ENCODE results near the gene TRIM29. TPM values are rescaled to one million over a fixed set of nuclear protein-coding genes. Genes with fewer than 3 reads are reported as not detected.

The TRIM29 gene
- total RNA-seq, 6 experiments from 2014 or later: 1.1 to 2.1 (median 1.3) TPM; not detected in 2

DNA sequence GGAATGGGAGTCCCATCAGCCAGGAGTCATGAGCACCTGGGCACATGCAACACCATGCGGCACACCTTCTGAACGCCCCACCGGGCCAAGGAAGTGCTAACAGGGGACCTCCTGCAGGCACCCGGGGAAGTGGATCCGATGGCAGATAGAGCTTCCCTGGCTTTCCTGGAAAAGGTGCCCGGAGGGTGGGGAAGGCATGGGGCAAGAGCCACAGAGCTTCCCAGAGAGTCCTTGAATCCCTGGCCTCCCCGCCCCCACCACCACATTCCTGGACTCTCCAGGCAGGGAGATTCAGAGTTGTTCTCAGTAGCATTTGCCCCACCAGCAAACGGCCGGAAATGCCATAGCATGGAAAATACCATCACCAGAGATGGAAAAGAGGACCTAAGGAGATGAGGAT is 8.3 kb downstream of the TRIM29 start:
- WGBS (ENCODE audit: insufficient coverage, low coverage, low lambda C conversion rate, missing lambda C conversion rate): 80% methylated on average over 1 of the region's 9 CpGs
- ATAC-seq (no peak), DNase-seq (peak in 2 of 3 donors; percentile 11 to 25)
- Histone ChIP-seq H3K9me3 (no peaks in the 10 kb centered on the region), H3K27me3 (no peaks in the 10 kb centered on the region), H3K4me1 (no peaks in the 10 kb centered on the region), H3K36me3 (no peaks in the 10 kb centered on the region), H3K27ac (no peak overlapping the region), H3K4me3 (no peak overlapping the region)
- TF ChIP-seq, protein P1, sequence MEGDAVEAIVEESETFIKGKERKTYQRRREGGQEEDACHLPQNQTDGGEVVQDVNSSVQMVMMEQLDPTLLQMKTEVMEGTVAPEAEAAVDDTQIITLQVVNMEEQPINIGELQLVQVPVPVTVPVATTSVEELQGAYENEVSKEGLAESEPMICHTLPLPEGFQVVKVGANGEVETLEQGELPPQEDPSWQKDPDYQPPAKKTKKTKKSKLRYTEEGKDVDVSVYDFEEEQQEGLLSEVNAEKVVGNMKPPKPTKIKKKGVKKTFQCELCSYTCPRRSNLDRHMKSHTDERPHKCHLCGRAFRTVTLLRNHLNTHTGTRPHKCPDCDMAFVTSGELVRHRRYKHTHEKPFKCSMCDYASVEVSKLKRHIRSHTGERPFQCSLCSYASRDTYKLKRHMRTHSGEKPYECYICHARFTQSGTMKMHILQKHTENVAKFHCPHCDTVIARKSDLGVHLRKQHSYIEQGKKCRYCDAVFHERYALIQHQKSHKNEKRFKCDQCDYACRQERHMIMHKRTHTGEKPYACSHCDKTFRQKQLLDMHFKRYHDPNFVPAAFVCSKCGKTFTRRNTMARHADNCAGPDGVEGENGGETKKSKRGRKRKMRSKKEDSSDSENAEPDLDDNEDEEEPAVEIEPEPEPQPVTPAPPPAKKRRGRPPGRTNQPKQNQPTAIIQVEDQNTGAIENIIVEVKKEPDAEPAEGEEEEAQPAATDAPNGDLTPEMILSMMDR (IDR thresholded peaks at IDR 0.05): no peak
- no peak for TF ChIP-seq POLR2A (IDR thresholded peaks at IDR 0.05)
- intact Hi-C loops (cut with DNase I): no loop called here

DNA sequence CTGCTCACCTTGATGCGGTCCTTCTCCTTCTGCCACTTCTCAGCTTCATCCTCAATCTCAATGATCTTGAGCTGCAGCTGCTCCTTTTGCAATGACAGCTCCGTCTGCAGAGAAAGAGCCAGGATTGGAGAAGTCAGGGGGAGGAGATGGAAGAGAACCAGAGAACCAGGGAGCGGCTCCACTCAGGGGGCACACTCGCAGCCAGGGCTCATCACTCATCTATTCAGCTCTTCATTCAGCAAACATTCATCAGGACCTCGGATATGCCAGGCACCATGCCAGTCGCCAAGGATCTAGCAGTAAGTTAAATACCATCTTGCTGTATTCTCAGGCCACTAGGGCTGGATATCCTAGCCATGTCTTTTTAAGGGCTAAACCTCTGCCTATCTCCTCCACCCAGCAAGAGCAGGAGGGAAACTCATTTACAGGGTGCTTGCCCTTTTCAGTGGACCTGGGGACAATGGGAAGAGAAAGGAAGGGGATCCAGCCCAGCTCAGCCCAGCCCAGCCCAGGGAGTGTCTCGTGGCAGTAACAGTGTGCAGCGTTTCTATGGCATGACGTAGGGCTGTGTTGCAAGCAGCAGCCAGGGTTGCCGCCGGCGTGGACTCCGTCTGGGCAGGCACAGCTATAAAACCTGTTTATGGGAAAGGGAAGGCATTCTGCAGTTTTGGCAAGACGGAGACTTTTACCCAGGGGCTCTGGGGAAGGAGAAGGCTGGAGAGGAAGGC is 9.4 kb downstream of the TRIM29 start:
- ATAC-seq (no peak), DNase-seq (peak in 1 of 3 donors; percentile 7)
- Histone ChIP-seq H3K9me3 (no peaks in the 10 kb centered on the region), H3K4me1 (no peaks in the 10 kb centered on the region), H3K4me3 (no peak overlapping the region), H3K27me3 (no peaks in the 10 kb centered on the region), H3K27ac (no peak overlapping the region), H3K36me3 (no peaks in the 10 kb centered on the region)
- TF ChIP-seq, protein P1 (IDR thresholded peaks at IDR 0.05): no peak
- no peak for TF ChIP-seq POLR2A (IDR thresholded peaks at IDR 0.05)
- WGBS (ENCODE audit: insufficient coverage, low coverage, low lambda C conversion rate, missing lambda C conversion rate): 57% methylated on average over 7 of the region's 14 CpGs
- intact Hi-C loops (cut with DNase I): no loop called here

DNA sequence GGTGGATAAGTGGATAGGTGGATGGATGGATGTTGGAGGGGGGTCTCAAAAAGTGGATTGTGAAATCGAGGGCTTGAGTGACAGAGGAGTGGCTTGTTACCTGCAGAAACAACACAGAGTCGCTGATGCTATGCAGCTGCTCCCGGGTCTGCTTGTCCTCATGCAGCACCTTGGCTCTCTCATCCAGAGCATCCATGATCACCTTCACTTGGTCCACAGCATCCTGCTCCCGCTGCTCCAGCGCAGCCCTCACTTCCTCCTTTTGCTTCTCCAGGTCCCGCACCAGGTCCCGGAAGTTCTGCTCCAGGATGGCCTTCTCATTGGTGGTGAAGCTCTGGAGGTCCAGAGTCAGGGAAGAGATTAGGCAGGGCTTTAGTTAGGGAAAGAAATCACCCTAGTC is 10.7 kb downstream of the TRIM29 start:
- DNase-seq (no peak), ATAC-seq (no peak)
- Histone ChIP-seq H3K36me3 (no peaks in the 10 kb centered on the region), H3K4me1 (no peaks in the 10 kb centered on the region), H3K27me3 (no peaks in the 10 kb centered on the region), H3K9me3 (no peaks in the 10 kb centered on the region), H3K27ac (no peak overlapping the region), H3K4me3 (no peak overlapping the region)
- 88% methylated on average over 4 of the region's 7 CpGs for WGBS (ENCODE audit: insufficient coverage, low coverage, low lambda C conversion rate, missing lambda C conversion rate)
- intact Hi-C loops (cut with DNase I): no loop called here
- TF ChIP-seq, protein P1 (IDR thresholded peaks at IDR 0.05): no peak
- TF ChIP-seq POLR2A (IDR thresholded peaks at IDR 0.05): no peak

DNA sequence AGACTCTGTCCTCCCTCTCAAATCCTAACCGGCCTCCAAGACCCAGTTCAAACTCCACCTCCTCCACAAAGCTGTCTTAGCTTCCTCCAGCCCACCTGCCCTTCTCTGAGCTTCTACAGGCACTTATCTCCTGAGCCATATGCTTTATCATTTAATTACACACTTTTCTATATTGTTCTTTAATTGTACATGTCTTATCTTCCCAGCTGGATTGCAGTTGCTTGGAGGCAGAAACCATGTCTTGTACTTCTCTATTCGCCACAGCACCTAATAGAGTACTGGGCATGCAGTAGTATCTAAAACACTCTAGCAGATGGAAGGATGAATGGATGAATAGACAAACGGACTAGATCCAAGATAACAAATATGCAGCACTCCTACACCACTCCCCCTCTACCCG is 11.3 kb downstream of the TRIM29 start:
- Histone ChIP-seq H3K4me1 (no peaks in the 10 kb centered on the region), H3K27me3 (no peaks in the 10 kb centered on the region), H3K36me3 (no peaks in the 10 kb centered on the region), H3K9me3 (no peaks in the 10 kb centered on the region), H3K27ac (no peak overlapping the region), H3K4me3 (no peak overlapping the region)
- intact Hi-C loops (cut with DNase I): no loop called here
- TF ChIP-seq, protein P1 (IDR thresholded peaks at IDR 0.05): no peak
- TF ChIP-seq POLR2A (IDR thresholded peaks at IDR 0.05): no peak
- 70% methylated on average over 4 of the region's 4 CpGs for WGBS (ENCODE audit: insufficient coverage, low coverage, low lambda C conversion rate, missing lambda C conversion rate)
- DNase-seq: no peak
- ATAC-seq: no peak
